ENCODE measurements around the gene OR51B6.

DNA sequence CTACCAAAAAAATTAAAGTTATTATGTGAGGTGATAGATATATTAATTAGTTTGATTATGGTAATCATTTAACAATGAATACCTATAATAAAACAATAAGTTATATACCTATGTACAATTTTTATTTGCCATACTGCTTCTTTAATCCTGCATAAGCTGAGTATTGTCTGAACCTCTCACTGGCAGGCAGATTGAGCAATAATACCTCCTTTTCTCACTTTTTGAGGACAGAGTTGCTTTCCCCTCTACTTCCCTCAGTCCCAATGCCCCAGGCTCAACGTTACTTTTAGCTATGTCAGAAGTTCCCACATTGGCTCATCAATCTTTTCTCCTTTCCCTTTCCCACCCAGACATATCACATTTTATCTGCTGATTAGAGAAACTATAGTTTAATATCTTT is 1.8 kb upstream of the OR51B6 start:
- TF ChIP-seq, protein P1, sequence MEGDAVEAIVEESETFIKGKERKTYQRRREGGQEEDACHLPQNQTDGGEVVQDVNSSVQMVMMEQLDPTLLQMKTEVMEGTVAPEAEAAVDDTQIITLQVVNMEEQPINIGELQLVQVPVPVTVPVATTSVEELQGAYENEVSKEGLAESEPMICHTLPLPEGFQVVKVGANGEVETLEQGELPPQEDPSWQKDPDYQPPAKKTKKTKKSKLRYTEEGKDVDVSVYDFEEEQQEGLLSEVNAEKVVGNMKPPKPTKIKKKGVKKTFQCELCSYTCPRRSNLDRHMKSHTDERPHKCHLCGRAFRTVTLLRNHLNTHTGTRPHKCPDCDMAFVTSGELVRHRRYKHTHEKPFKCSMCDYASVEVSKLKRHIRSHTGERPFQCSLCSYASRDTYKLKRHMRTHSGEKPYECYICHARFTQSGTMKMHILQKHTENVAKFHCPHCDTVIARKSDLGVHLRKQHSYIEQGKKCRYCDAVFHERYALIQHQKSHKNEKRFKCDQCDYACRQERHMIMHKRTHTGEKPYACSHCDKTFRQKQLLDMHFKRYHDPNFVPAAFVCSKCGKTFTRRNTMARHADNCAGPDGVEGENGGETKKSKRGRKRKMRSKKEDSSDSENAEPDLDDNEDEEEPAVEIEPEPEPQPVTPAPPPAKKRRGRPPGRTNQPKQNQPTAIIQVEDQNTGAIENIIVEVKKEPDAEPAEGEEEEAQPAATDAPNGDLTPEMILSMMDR (IDR thresholded peaks at IDR 0.05): no peak
- TF ChIP-seq POLR2A (IDR thresholded peaks at IDR 0.05): no peak
